ENCODE measurements around the gene HAPSTR1. TPM values are rescaled to one million over a fixed set of nuclear protein-coding genes. Genes with fewer than 3 reads are reported as not detected.

Gene HAPSTR1
- total and polyA plus RNA-seq, 2 of the 13 experiments (the other 11 are each of a cell fraction or from before 2014, with no cell fraction given) = 25.2 to 83.2 TPM

- TF ChIP-seq ZNF687 (CRISPR knock-in tag; IDR thresholded peaks at IDR 0.05) (peak; percentile 89), SUZ12 (IDR thresholded peaks at IDR 0.05; ENCODE audit: low read depth, low read length) (no peak), EP300 (IDR thresholded peaks at IDR 0.05; ENCODE audit: low read depth in 2 of 2, low read length in 2 of 2) (peak; percentile 39 to 41; a peak in 3 of 4 replicates), EP300 (CRISPR knock-in tag; IDR thresholded peaks at IDR 0.05; ENCODE audit: borderline replicate concordance) (no peak; the same call in none of the 2 replicates), SRSF4 (IDR thresholded peaks at IDR 0.05; ENCODE audit: low read depth, low read length, poor library complexity, severe bottlenecking) (no peak), ATM (IDR thresholded peaks at IDR 0.05; ENCODE audit: borderline replicate concordance) (no peak), MAFF (IDR thresholded peaks at IDR 0.05; ENCODE audit: low read depth, low read length) (0 out of 2 replicates have a peak, but pooled peaks have one; percentile 8), CBX1 (IDR thresholded peaks at IDR 0.05; ENCODE audit: low read depth) (no peak), ZBTB33 (CRISPR knock-in tag; IDR thresholded peaks at IDR 0.05) (peak; percentile 14; the same call in 1 of the 2 replicates), RBM39 (IDR thresholded peaks at IDR 0.05; ENCODE audit: low read depth, low read length, poor library complexity, severe bottlenecking) (peak; percentile 94), RCOR2 (CRISPR knock-in tag; IDR thresholded peaks at IDR 0.05) (peak; percentile 65), ZNF124 (CRISPR knock-in tag; IDR thresholded peaks at IDR 0.05) (peak; percentile 49; the same call in 1 of the 2 replicates), ZNF446 (CRISPR knock-in tag; IDR thresholded peaks at IDR 0.05) (no peak; the same call in 1 of the 2 replicates), HNF4G (IDR thresholded peaks at IDR 0.05; ENCODE audit: borderline replicate concordance, low read depth, low read length) (peak; percentile 4; the same call in 1 of the 2 replicates), HNF4G (CRISPR knock-in tag; IDR thresholded peaks at IDR 0.05; ENCODE audit: borderline replicate concordance, low read depth) (peak; percentile 62; the same call in 1 of the 2 replicates), ZNF576 (CRISPR knock-in tag; IDR thresholded peaks at IDR 0.05) (no peak), ZNF44 (CRISPR knock-in tag; IDR thresholded peaks at IDR 0.05) (peak; percentile 82), HDAC2 (CRISPR knock-in tag; IDR thresholded peaks at IDR 0.05) (peak; percentile 52; the same call in 1 of the 2 replicates), ZNF557 (CRISPR knock-in tag; IDR thresholded peaks at IDR 0.05) (peak; percentile 60; the same call in 1 of the 2 replicates), ZNF549 (CRISPR knock-in tag; IDR thresholded peaks at IDR 0.05) (no peak), SRY (CRISPR knock-in tag; IDR thresholded peaks at IDR 0.05) (peak; percentile 91; the same call in 1 of the 2 replicates), TAF15 (IDR thresholded peaks at IDR 0.05; ENCODE audit: low read depth, low read length, poor library complexity, severe bottlenecking) (peak; percentile 75), ZNF589 (CRISPR knock-in tag; conservative IDR thresholded peaks at IDR 0.05) (peak; percentile 77; the same call in 1 of the 2 replicates)
Measured at GRCh38 chr16:9090960-9091866, at the start of gene HAPSTR1 (continued).
